H9 (cell line): ENCODE data around the gene TENM4. TPM values are rescaled to one million over a fixed set of nuclear protein-coding genes. Genes with fewer than 3 reads are reported as not detected.

Source experiments
- DNase-seq: peaks from one replicate; pipeline ENCODE4 v3.0.0-alpha.2; 2017
- H2AFZ ChIP-seq: one replicate; pipeline ENCODE4 v1.6.1; 2013; ENCODE audit warnings: mild to moderate bottlenecking, low read length, control low read depth, moderate library complexity
- H2AK5ac ChIP-seq: 2 replicates; pipeline ENCODE4 v1.6.1; 2013; ENCODE audit warnings: low read length, control low read depth, mixed read lengths; ENCODE audit not compliant: insufficient read length
- H2BK120ac ChIP-seq: one replicate; pipeline ENCODE4 v1.6.1; 2013; ENCODE audit warnings: low read depth, mild to moderate bottlenecking, low read length, control low read depth, inconsistent platforms; ENCODE audit not compliant: poor library complexity, severe bottlenecking
- H2BK12ac ChIP-seq: 2 replicates; pipeline ENCODE4 v1.6.1; 2013; ENCODE audit warnings: low read length, control low read depth, mixed read lengths, low read depth; ENCODE audit not compliant: insufficient read length
- H2BK15ac ChIP-seq: 2 replicates; pipeline ENCODE4 v1.6.1; 2013; ENCODE audit warnings: low read depth, low read length, control low read depth
- H2BK20ac ChIP-seq: one replicate; pipeline ENCODE4 v1.6.1; 2013; ENCODE audit warnings: low read depth, mild to moderate bottlenecking, low read length, control low read depth, inconsistent platforms; ENCODE audit not compliant: poor library complexity, severe bottlenecking
- H2BK5ac ChIP-seq: 2 replicates; pipeline ENCODE4 v1.6.1; 2013; ENCODE audit warnings: low read length, control low read depth, mixed read lengths; ENCODE audit not compliant: insufficient read length
- H3K14ac ChIP-seq: 2 replicates; pipeline ENCODE4 v1.6.1; 2013; ENCODE audit warnings: low read length, control low read depth; ENCODE audit not compliant: insufficient read depth
- H3K18ac ChIP-seq: 2 replicates; pipeline ENCODE4 v1.6.1; 2013; ENCODE audit warnings: low read depth, mild to moderate bottlenecking, mixed read lengths, low read length, control low read depth; ENCODE audit not compliant: insufficient read length
- H3K23ac ChIP-seq: 2 replicates; pipeline ENCODE4 v1.6.1; 2013; ENCODE audit warnings: low read length, control low read depth, mixed read lengths, low read depth; ENCODE audit not compliant: insufficient read length
- H3K23me2 ChIP-seq: 2 replicates; pipeline ENCODE4 v1.6.1; 2013; ENCODE audit warnings: low read depth, mild to moderate bottlenecking, mixed read lengths, low read length, control low read depth; ENCODE audit not compliant: insufficient read length, poor library complexity, severe bottlenecking
- H3K27ac ChIP-seq: 2 replicates; pipeline ENCODE4 v1.5.1; 2013; ENCODE audit warnings: low read length, control low read depth, mixed read lengths, low read depth; ENCODE audit not compliant: insufficient read length
- H3K27me3 ChIP-seq: 2 replicates; pipeline ENCODE4 v1.6.1; 2013; ENCODE audit warnings: low read length, control low read depth, inconsistent platforms; ENCODE audit not compliant: insufficient read depth
- H3K4ac ChIP-seq: 2 replicates; pipeline ENCODE4 v1.6.1; 2013; ENCODE audit warnings: low read depth, mild to moderate bottlenecking, control low read depth, inconsistent platforms, low read length, moderate library complexity
- H3K4me1 ChIP-seq: 2 replicates; pipeline ENCODE4 v1.6.1; 2013; ENCODE audit warnings: low read length, control low read depth, inconsistent platforms; ENCODE audit not compliant: insufficient read depth
- H3K4me2 ChIP-seq: 2 replicates; pipeline ENCODE4 v1.6.1; 2013; ENCODE audit warnings: low read length, control low read depth, mixed read lengths; ENCODE audit not compliant: insufficient read length, insufficient read depth
- H3K56ac ChIP-seq: 2 replicates; pipeline ENCODE4 v1.6.1; 2013; ENCODE audit warnings: low read depth, mild to moderate bottlenecking, mixed read lengths, low read length, control low read depth; ENCODE audit not compliant: insufficient read length
- H3K79me1 ChIP-seq: 2 replicates; pipeline ENCODE4 v1.6.1; 2013; ENCODE audit warnings: low read depth, mild to moderate bottlenecking, moderate library complexity, low read length, control low read depth, inconsistent platforms; ENCODE audit not compliant: insufficient read depth, poor library complexity, severe bottlenecking
- H3K79me2 ChIP-seq: 2 replicates; pipeline ENCODE4 v1.6.1; 2013; ENCODE audit warnings: low read length, control low read depth, inconsistent platforms; ENCODE audit not compliant: insufficient read depth
- H3K9ac ChIP-seq: 2 replicates; pipeline ENCODE4 v1.6.1; 2013; ENCODE audit warnings: low read length, control low read depth, mixed read lengths; ENCODE audit not compliant: insufficient read length; ENCODE audit errors: extremely low read depth
- H3K9me3 ChIP-seq: one replicate; pipeline ENCODE4 v1.6.1; 2013; ENCODE audit warnings: low read depth, low read length, inconsistent platforms; ENCODE audit not compliant: control insufficient read depth
- H3T11ph ChIP-seq: one replicate; pipeline ENCODE4 v1.6.1; 2013; ENCODE audit warnings: mild to moderate bottlenecking, low read length, control low read depth, inconsistent platforms
- H4K20me1 ChIP-seq: one replicate; pipeline ENCODE4 v1.6.1; 2013; ENCODE audit not compliant: control insufficient read depth, insufficient read length, insufficient read depth
- H4K5ac ChIP-seq: 2 replicates; pipeline ENCODE4 v1.6.1; 2013; ENCODE audit warnings: low read depth, mild to moderate bottlenecking, mixed read lengths, low read length, control low read depth; ENCODE audit not compliant: insufficient read length
- H4K8ac ChIP-seq: replicated peaks from 2 replicates; pipeline ENCODE4 v1.6.1; 2013; ENCODE audit warnings: low read length, control low read depth, mixed read lengths, low read depth; ENCODE audit not compliant: insufficient read length
- H4K91ac ChIP-seq: 2 replicates; pipeline ENCODE4 v1.6.1; 2013; ENCODE audit warnings: low read depth, mild to moderate bottlenecking, moderate library complexity, mixed read lengths, low read length, control low read depth; ENCODE audit not compliant: insufficient read length
- H3K27ac Mint-ChIP-seq, 3 experiments: 2 replicates in 2 of 3; 3 replicates in 1 of 3; pipeline ENCODE4 v1.8.0; 2020 to 2021; ENCODE audit warnings: mixed read lengths in 3 of 3, mild to moderate bottlenecking in 1 of 3, moderate library complexity in 1 of 3
- H3K27me3 Mint-ChIP-seq: 2 replicates; pipeline ENCODE4 v1.8.0; 2021; ENCODE audit warnings: low read depth, mild to moderate bottlenecking, moderate library complexity, mixed read lengths
- H3K36me3 Mint-ChIP-seq, 3 experiments: 2 replicates in 2 of 3; 3 replicates in 1 of 3; pipeline ENCODE4 v1.8.0; 2020 to 2021; ENCODE audit warnings: low read depth in 3 of 3, mixed read lengths in 3 of 3; ENCODE audit not compliant: insufficient read depth in 1 of 3
- H3K4me1 Mint-ChIP-seq, 2 experiments: 2 replicates each; pipeline ENCODE4 v1.8.0; 2020; ENCODE audit warnings: mixed read lengths in 2 of 2
- H3K4me3 Mint-ChIP-seq, 2 experiments: 2 replicates in 1 of 2; 3 replicates in 1 of 2; pipeline ENCODE4 v1.8.0; 2020 to 2021; ENCODE audit warnings: mild to moderate bottlenecking in 2 of 2, mixed read lengths in 2 of 2, moderate library complexity in 1 of 2
- H3K9me3 Mint-ChIP-seq, 2 experiments: 2 replicates in 1 of 2; 3 replicates in 1 of 2; pipeline ENCODE4 v1.8.0; 2020; ENCODE audit warnings: mild to moderate bottlenecking in 2 of 2, mixed read lengths in 2 of 2, moderate library complexity in 1 of 2
- CTCF ChIP-seq: fragments of 200-600 bp; sonication (generic); conservative IDR thresholded peaks from 3 replicates; pipeline ENCODE4 v1.8.0; 2021; ENCODE audit warnings: antibody characterized with exemption, mild to moderate bottlenecking
- WGBS: extraction: QIAGEN DNeasy Blood & Tissue Kit; methylation state at CpG from one replicate; pipeline ENCODE4 v1.1.7; 2013; ENCODE audit warnings: missing lambda C conversion rate, low lambda C conversion rate, mixed read lengths; ENCODE audit not compliant: insufficient read length; ENCODE audit errors: extremely low coverage; 5-methylcytosine and 5-hydroxymethylcytosine counted together
- total RNA-seq: library from RNA; stranded (reverse); gene quantifications from 2 replicates; pipeline ENCODE4 v1.2.1, GENCODE V29; 2021

Gene TENM4
- total RNA-seq, 1 experiment from 2014 or later: 4.6 TPM

- TF ChIP-seq CTCF: no peak
- H4K91ac ChIP-seq: no peak overlapping the region
- H2BK5ac ChIP-seq: no peak overlapping the region
- no peak overlapping the region for H3K4me2 ChIP-seq
- H4K20me1 ChIP-seq: no peaks in the 10 kb centered on the region
- no peak overlapping the region for H3K9ac ChIP-seq
- no peak overlapping the region for H2BK120ac ChIP-seq
- no peak for DNase-seq
- no peak overlapping the region for H3K14ac ChIP-seq
- no peak overlapping the region for H2BK12ac ChIP-seq
- H3T11ph ChIP-seq: no peak overlapping the region
- WGBS: no CpG with 5 or more reads among the region's 3 CpGs
- no peak overlapping the region for H3K4me3 Mint-ChIP-seq
- H3K4me1 ChIP-seq: no peaks in the 10 kb centered on the region
- H3K9me3 Mint-ChIP-seq: no peaks in the 10 kb centered on the region
- H2AK5ac ChIP-seq: no peak overlapping the region
- H3K27ac Mint-ChIP-seq: no peak overlapping the region
- no peak overlapping the region for H3K27ac ChIP-seq
- H3K79me1 ChIP-seq: no peaks in the 10 kb centered on the region
- H3K79me2 ChIP-seq: no peaks in the 10 kb centered on the region
- no peaks in the 10 kb centered on the region for H3K23me2 ChIP-seq
- H3K9me3 ChIP-seq: no peaks in the 10 kb centered on the region
- no peak overlapping the region for H2AFZ ChIP-seq
- no peak overlapping the region for H4K5ac ChIP-seq
- H2BK20ac ChIP-seq: no peak overlapping the region
- H3K36me3 Mint-ChIP-seq: no peaks in the 10 kb centered on the region
- no peaks in the 10 kb centered on the region for H3K27me3 ChIP-seq
- H3K56ac ChIP-seq: no peak overlapping the region
- no peak overlapping the region for H3K18ac ChIP-seq
- H4K8ac ChIP-seq: no peak overlapping the region
- no peak overlapping the region for H3K4ac ChIP-seq
- no peaks in the 10 kb centered on the region for H3K27me3 Mint-ChIP-seq
- no peak overlapping the region for H3K23ac ChIP-seq
- no peak overlapping the region for H2BK15ac ChIP-seq
- H3K4me1 Mint-ChIP-seq: peaks cover 11 to 14% of the 10 kb centered on the region in 2 experiments
Observed at GRCh38 chr11:79050786-79051185, 390.0 kb downstream of the TENM4 start.
